ENCODE results near the gene SDK2.

DNA sequence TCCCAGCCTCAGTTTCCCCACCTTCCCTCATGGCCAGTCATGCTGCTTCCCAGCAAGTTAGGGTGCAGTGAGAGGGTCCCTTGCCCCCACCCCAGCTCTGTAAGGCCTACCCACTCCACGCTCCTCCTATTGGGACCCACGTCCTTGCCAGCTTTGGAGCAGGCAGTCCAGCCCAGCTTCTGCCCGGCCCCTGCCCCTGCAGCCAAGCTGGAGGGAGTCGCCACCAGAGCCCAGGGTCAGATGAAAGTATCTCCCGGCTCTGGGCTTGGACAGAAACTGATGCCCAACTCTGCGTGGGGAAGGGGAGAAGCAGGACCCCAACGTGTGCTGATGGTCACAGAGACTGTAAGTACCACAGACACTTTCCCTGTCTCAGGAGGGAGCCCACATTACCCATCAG lies 32.6 kb downstream of the SDK2 start:
- TF ChIP-seq, protein P1, sequence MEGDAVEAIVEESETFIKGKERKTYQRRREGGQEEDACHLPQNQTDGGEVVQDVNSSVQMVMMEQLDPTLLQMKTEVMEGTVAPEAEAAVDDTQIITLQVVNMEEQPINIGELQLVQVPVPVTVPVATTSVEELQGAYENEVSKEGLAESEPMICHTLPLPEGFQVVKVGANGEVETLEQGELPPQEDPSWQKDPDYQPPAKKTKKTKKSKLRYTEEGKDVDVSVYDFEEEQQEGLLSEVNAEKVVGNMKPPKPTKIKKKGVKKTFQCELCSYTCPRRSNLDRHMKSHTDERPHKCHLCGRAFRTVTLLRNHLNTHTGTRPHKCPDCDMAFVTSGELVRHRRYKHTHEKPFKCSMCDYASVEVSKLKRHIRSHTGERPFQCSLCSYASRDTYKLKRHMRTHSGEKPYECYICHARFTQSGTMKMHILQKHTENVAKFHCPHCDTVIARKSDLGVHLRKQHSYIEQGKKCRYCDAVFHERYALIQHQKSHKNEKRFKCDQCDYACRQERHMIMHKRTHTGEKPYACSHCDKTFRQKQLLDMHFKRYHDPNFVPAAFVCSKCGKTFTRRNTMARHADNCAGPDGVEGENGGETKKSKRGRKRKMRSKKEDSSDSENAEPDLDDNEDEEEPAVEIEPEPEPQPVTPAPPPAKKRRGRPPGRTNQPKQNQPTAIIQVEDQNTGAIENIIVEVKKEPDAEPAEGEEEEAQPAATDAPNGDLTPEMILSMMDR (IDR thresholded peaks at IDR 0.05) = no peak
- no peak for TF ChIP-seq POLR2A (IDR thresholded peaks at IDR 0.05)

Data from thyroid gland (tissue), 4 donors.